HG03135 (cell line): ENCODE data around the gene BCORL1.

ENCODE experiments used
- ATAC-seq: cut with Tn5 transposase; IDR thresholded peaks from one replicate; pipeline ENCODE4 v1.9.1; 2021; ENCODE audit warnings: mild to moderate bottlenecking, moderate library complexity; ENCODE audit not compliant: unreplicated experiment

BCORL1 gene

GRCh38 chrX:129982300-129983251 lies at the start of gene BCORL1:
TSS of gene BCORL1 (plus strand) at chrX:129982635. CDS start at chrX:130005232, 22,597 bp downstream.
- peak; percentile 85 for ATAC-seq

GRCh38 chrX:129932821-129933321 lies 49.6 kb upstream of the BCORL1 start:
- ATAC-seq: peak; percentile 1

GRCh38 chrX:129933700-129934099 lies 48.7 kb upstream of the BCORL1 start:
- ATAC-seq: no peak

- ATAC-seq: no peak
Measured at GRCh38 chrX:129934461-129934860, 48.0 kb upstream of the BCORL1 start.

- ATAC-seq: no peak
Measured at GRCh38 chrX:129934952-129935351, 47.5 kb upstream of the BCORL1 start.

- no peak for ATAC-seq
Measured at GRCh38 chrX:129938081-129938480, 44.4 kb upstream of the BCORL1 start.

GRCh38 chrX:129939986-129940385 lies 42.4 kb upstream of the BCORL1 start:
- ATAC-seq: no peak

GRCh38 chrX:129940721-129941120 lies 41.7 kb upstream of the BCORL1 start:
- no peak for ATAC-seq

- ATAC-seq: no peak
Measured at GRCh38 chrX:129945131-129945530, 37.3 kb upstream of the BCORL1 start.

- no peak for ATAC-seq
Measured at GRCh38 chrX:129953334-129953648, 29.1 kb upstream of the BCORL1 start.

- ATAC-seq: no peak
Measured at GRCh38 chrX:129953881-129954280, 28.6 kb upstream of the BCORL1 start.

GRCh38 chrX:129954804-129955203 lies 27.6 kb upstream of the BCORL1 start:
- no peak for ATAC-seq

GRCh38 chrX:129955682-129956081 lies 26.8 kb upstream of the BCORL1 start:
- no peak for ATAC-seq

GRCh38 chrX:129956145-129956544 lies 26.3 kb upstream of the BCORL1 start:
- no peak for ATAC-seq

- ATAC-seq: no peak
Measured at GRCh38 chrX:129956765-129957164, 25.7 kb upstream of the BCORL1 start.

GRCh38 chrX:129957241-129958082 lies 25.0 kb upstream of the BCORL1 start:
- ATAC-seq: peak; percentile 68

GRCh38 chrX:129958083-129958465 lies 24.4 kb upstream of the BCORL1 start:
- no peak for ATAC-seq

GRCh38 chrX:129958814-129959492 lies 23.5 kb upstream of the BCORL1 start:
- ATAC-seq: no peak

GRCh38 chrX:129959493-129959832 lies 23.0 kb upstream of the BCORL1 start:
- ATAC-seq: no peak

- peak; percentile 86 for ATAC-seq
Measured at GRCh38 chrX:129961180-129962083, 21.0 kb upstream of the BCORL1 start.
